H54 (cell line): ENCODE measurements around the gene SLC25A15.
A peak's percentile ranks its signal among the peaks of the same experiment; 100 is the strongest.

Experiments used
- DNase-seq: peaks from one replicate; pipeline ENCODE4 v3.0.0; 2011; ENCODE audit warnings: low spot score, mixed read lengths; ENCODE audit not compliant: insufficient read length
- FAIRE-seq: peaks from 3 replicates; lab custom pipeline; 2011; peaks lifted over from hg19 to GRCh38; lab: Jason Lieb, UNC
- POLR2A ChIP-seq: IDR thresholded peaks from 2 replicates; pipeline ENCODE4 v1.6.1; 2011; ENCODE audit warnings: low read depth, mild to moderate bottlenecking, low read length

Gene SLC25A15

DNA sequence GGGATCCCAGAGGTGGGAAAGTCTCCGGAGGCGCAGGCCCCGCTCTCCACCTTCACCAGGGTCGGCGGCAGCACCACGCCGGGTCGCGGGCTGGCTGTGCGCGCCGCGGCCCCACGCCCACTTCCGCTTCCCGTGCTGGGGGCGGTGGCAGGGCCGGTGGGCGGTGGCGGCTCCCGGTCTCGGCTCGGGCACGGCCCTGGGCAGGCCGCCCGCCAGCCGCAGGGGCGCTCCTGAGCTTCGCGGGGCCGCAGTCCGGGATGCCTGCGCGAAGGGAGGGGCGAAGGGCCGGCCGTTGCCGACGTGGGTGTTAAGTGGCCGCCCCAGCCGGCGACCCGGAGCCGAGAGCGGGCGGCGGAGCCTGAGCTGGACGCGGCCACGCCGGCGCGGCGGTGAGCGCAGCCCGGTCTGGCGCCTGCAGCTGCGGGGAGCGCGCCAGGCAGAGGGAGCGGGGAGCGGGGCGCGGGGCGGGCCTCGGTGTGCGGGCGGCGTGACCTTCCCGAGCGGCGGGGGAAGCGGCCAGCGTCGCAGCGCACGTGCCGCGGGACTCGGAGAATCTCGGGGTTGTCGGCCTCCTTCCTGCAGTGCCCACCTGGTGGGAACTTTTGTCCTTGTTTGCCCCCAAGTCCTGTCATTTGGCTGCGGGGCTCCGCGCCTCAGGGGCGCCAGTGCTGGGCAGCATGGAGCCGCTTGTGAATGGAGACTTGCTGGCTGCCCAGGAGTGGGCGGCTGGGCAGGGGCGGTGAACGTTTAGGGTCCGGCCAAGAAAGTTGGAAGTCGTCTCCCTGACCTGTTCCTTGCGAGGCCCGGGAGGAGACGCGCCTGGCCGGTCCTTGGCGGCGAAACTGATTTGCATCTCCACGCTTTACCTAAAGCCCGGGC, at the start of gene SLC25A15:
TSS of gene SLC25A15 (plus strand) at position 337 of the 879 bp plus-strand sequence. CDS start 3,616 bp downstream, outside the sequence.
- FAIRE-seq = no peak
- TF ChIP-seq POLR2A = peak; percentile 69
- DNase-seq = peak; percentile 58

DNA sequence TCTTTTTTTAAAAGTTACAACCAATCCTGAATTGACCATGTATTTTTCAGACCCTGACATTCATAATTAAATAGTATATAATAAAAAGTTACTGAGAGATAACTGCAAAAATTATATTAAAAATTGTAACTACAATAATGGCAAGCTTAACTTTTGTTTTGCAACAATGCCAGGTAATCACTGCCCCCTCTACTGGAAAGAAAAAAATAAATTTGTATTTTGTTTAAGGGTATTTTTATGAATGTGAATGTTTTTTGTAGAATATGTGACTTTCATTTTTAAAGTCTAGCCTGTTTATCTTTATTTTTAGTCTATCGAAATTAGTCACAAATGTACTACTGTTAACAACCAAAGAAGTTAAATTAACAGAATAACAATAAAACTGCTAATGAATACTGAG, 40.1 kb upstream of the SLC25A15 start:
- FAIRE-seq = no peak
- TF ChIP-seq POLR2A = no peak

GRCh38 chr13:40755082-40755700, 34.2 kb upstream of the SLC25A15 start:
- FAIRE-seq = no peak
- no peak for TF ChIP-seq POLR2A
- no peak for DNase-seq

More for the DNA sequence above, 40.1 kb upstream of the SLC25A15 start:
- no peak for DNase-seq

GRCh38 chr13:40756042-40756441, 33.4 kb upstream of the SLC25A15 start:
- FAIRE-seq (no peak), DNase-seq (no peak)
- TF ChIP-seq POLR2A = no peak

- DNase-seq (no peak), FAIRE-seq (no peak)
- TF ChIP-seq POLR2A = no peak
Measured at GRCh38 chr13:40758811-40759210, 30.6 kb upstream of the SLC25A15 start.

GRCh38 chr13:40762849-40763248, 26.6 kb upstream of the SLC25A15 start:
- TF ChIP-seq POLR2A = no peak
- FAIRE-seq = no peak
- DNase-seq = no peak

DNA sequence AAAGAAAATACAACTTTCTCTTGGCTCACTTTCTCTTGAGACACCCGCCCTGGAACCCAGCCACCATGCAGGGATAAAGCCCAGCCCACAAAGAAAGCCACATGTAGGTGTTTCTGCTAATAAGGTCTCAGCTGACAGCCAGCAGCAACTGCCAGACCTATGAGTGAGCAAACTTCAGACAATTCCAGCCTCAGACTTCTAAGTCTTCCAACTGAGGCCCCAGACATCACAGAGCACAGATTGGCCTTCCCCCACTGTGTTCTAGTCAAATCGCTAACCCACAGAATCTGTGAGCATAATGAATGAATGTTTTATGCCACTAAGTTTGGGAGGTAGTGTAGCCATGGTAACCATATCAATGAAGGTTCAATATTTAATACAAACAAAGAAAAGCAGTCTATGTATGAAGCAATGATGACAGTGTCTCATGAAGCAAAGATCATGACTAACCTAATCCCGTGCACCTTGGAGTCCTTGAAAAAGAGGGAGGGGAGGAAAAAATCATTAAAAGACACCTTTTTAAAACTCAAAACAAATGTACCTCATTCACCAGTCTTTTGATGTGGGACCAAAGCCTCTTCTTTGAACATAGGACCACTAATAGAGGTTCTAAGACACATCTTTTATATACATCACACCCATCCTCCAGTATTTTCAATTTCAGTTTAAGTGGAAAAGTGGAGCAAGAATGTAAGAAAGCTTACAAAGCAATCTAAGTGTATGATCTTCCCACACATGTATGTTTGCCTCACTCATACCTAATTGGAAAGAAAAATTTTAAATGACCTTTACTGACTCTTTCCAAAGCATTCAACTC, 24.6 kb upstream of the SLC25A15 start:
- DNase-seq = no peak
- FAIRE-seq = no peak
- TF ChIP-seq POLR2A = no peak

- no peak for TF ChIP-seq POLR2A
- DNase-seq (no peak), FAIRE-seq (no peak)
Measured at GRCh38 chr13:40765602-40766001, 23.8 kb upstream of the SLC25A15 start.

- DNase-seq (no peak), FAIRE-seq (no peak)
- TF ChIP-seq POLR2A = no peak
Measured at GRCh38 chr13:40769970-40770369, 19.4 kb upstream of the SLC25A15 start.

DNA sequence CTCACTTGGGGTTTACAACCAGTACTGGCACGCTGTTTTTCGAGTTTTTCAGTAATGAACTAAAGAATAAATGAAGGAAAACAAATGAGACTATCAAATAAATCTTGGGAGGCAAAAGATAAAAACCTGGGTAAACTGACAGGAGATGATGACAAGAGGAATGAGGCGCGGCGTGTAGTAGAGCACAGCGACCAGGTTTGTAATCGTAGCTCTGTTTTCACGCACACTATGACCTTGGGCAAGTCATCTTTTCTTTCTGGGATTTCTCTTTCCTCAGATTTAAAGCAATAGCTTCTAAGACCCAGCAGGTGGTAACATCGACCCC, 18.8 kb upstream of the SLC25A15 start:
- no peak for FAIRE-seq
- no peak for TF ChIP-seq POLR2A
- no peak for DNase-seq

DNA sequence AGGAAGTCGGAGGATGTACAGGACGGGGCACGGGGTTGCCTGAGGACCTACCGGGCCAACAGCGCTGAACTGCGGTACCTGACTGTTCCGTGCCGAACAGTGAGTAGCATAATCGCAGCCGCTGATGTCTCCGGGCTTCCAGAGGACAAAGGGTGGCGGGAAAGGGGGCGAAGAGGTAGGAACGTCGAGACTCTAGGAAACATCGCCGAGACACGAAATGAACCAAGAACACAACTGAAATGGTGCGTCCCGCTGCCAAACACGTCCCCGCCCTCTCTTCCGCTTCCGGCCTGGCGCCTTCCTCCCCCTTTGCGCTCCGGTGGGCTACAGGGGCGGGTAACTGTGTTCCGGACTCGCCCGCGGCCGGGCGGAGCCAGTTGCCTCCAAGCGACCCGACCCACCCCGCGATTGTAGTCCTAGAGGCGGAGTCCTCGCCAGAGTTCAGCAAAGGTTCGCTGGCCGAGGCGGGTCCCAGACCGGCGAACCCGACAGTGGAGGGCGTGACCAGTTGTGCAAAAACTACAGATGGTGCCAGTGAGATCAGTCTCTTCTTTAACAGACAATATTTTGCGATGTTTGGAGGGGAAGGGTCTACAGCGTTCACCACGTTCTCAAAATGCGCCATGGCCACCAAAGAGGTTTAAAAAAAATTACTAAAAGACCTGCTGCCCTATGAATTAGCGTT, 18.3 kb upstream of the SLC25A15 start, which contains the start of gene MRPS31:
TSS of gene MRPS31 (minus strand) at position 257 of the 685 bp plus-strand sequence. CDS start at position 203, 54 bp downstream.
- DNase-seq = peak; percentile 68
- peak; percentile 67 for TF ChIP-seq POLR2A
- FAIRE-seq = peak; percentile 75

- DNase-seq (no peak), FAIRE-seq (no peak)
- no peak for TF ChIP-seq POLR2A
Measured at GRCh38 chr13:40772765-40773473, 16.5 kb upstream of the SLC25A15 start.

DNA sequence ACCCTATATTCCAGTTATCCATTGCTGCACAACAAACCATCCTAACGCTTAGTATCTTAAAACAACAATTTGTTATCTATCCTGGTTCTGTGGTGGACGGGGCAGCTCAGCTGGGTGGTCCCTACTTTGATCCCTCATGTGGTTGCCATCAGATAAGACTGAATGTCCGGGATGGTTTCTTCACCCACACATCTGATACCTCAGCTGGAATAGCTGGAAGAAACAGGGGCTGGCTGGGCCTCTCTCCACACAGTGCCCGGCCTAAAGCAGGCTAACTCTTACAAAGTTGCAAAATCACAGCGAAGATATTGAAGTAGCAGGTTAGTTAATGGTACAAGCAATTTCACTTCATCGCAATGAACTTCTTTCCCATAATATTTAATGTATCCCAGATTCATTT, 14.7 kb upstream of the SLC25A15 start:
- DNase-seq (no peak), FAIRE-seq (no peak)
- TF ChIP-seq POLR2A = no peak
